Calu3 (cell line): Measurements from ENCODE around the gene NUBPL. TPM values are rescaled to one million over a fixed set of nuclear protein-coding genes. Genes with fewer than 3 reads are reported as not detected.
"Not testable (repeated sequence)": the region's sequence is repeated elsewhere in the genome, so short reads cannot be mapped to it uniquely, and the experiment has no call there.

Experiments used
- BruUV-seq: library from RNA; stranded (reverse); fragments of 400-500 nt; replicated peaks from 2 replicates; lab custom pipeline; 2021; lab: Mats Ljungman, UMichigan
- CTCF ChIA-PET: fragments of 300-600 bp; sonication (Branson Sonifier 250); formaldehyde crosslinking; loops from one replicate; lab custom pipeline; 2022; ENCODE audit warnings: antibody characterized with exemption; lab: Charles Lee
- DNase-seq: peaks from one replicate; pipeline ENCODE4 v3.0.0; 2022
- H3K27ac Mint-ChIP-seq: one replicate; pipeline ENCODE4 v1.8.0; 2022; ENCODE audit warnings: mixed read lengths; ENCODE audit not compliant: unreplicated experiment
- H3K27me3 Mint-ChIP-seq: one replicate; pipeline ENCODE4 v1.8.0; 2022; ENCODE audit warnings: mixed read lengths; ENCODE audit not compliant: unreplicated experiment
- H3K36me3 Mint-ChIP-seq: one replicate; pipeline ENCODE4 v1.8.0; 2022; ENCODE audit warnings: mild to moderate bottlenecking, moderate library complexity, mixed read lengths; ENCODE audit not compliant: insufficient read depth, unreplicated experiment
- H3K4me1 Mint-ChIP-seq: one replicate; pipeline ENCODE4 v1.8.0; 2022; ENCODE audit warnings: mild to moderate bottlenecking, low read depth, mixed read lengths; ENCODE audit not compliant: unreplicated experiment
- H3K4me3 Mint-ChIP-seq: one replicate; pipeline ENCODE4 v1.8.0; 2022; ENCODE audit warnings: mild to moderate bottlenecking, low read depth, moderate library complexity, mixed read lengths; ENCODE audit not compliant: unreplicated experiment
- H3K9me3 Mint-ChIP-seq: one replicate; pipeline ENCODE4 v1.8.0; 2022; ENCODE audit warnings: low read depth, mixed read lengths; ENCODE audit not compliant: unreplicated experiment
- intact Hi-C: fragments of 100-400 bp; cut with micrococcal nuclease; formaldehyde crosslinking; loops from one replicate; pipeline ENCODE4 v1.10.0; 2022; ENCODE audit not compliant: unreplicated experiment
- total RNA-seq: library from RNA; stranded (reverse); gene quantifications from 2 replicates; pipeline ENCODE4 v1.2.3, GENCODE V29; 2022
- TF ChIP-seq, protein P1 (sequence below): fragments of 200-600 bp; IDR thresholded peaks from one replicate; pipeline ENCODE4 v1.8.0; 2022; ENCODE audit warnings: antibody characterized with exemption; ENCODE audit not compliant: unreplicated experiment

The NUBPL gene
- total RNA-seq, 1 experiment from 2014 or later = 14.2 TPM

DNA sequence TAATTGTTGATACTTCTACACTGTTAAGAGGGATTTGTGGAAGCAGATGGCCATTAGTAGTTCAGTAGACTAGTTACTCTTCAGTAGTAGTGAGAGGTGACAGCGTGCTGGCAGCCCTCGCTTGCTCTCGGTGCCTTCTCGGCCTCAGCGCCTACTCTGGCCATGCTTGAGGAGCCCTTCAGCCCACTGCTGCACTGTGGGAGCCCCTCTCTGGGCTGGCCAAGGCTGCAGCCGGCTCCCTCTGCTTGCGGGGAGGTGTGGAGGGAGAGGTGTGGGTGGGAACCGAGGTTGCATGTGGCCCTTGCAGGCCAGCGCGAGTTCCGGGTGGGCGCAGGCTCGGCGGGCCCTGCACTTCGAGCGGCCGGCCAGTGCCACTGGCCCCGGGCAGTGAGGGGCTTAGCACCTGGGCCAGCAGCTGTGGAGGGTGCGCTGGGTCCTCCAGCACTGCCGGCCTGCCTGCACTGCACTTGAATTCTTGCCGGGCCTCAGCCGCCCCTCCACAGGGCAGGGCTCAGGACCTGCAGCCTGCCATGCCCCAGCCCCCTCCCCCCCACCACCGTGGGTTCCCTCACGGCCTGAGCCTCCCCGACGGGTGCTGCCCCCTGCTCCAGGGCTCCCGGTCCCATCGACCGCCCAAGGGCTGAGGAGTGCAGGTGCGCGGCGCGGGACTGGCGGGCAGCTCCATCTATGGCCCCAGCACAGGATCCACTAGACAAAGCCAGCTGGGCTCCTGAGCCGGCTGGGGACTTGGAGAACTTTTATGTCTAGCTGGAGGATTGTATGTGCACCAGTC is 139.3 kb downstream of the NUBPL start:
- CTCF ChIA-PET = interaction anchor here (0.6 to 0.7 kb wide), 2 partner anchors 796 to 848 kb away, joined by 3 read pairs; no protein-coding TSS in a partner anchor
- Mint-ChIP-seq H3K9me3 (peaks cover 2% of the 10 kb centered on the region), H3K27me3 (no peaks in the 10 kb centered on the region), H3K36me3 (no peaks in the 10 kb centered on the region), H3K4me1 (no peaks in the 10 kb centered on the region), H3K27ac (no peak overlapping the region), H3K4me3 (no peak overlapping the region)
- BruUV-seq = no TSS peak
- no peak for DNase-seq
- TF ChIP-seq, protein P1, sequence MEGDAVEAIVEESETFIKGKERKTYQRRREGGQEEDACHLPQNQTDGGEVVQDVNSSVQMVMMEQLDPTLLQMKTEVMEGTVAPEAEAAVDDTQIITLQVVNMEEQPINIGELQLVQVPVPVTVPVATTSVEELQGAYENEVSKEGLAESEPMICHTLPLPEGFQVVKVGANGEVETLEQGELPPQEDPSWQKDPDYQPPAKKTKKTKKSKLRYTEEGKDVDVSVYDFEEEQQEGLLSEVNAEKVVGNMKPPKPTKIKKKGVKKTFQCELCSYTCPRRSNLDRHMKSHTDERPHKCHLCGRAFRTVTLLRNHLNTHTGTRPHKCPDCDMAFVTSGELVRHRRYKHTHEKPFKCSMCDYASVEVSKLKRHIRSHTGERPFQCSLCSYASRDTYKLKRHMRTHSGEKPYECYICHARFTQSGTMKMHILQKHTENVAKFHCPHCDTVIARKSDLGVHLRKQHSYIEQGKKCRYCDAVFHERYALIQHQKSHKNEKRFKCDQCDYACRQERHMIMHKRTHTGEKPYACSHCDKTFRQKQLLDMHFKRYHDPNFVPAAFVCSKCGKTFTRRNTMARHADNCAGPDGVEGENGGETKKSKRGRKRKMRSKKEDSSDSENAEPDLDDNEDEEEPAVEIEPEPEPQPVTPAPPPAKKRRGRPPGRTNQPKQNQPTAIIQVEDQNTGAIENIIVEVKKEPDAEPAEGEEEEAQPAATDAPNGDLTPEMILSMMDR = no peak
- intact Hi-C loops = no loop called here

DNA sequence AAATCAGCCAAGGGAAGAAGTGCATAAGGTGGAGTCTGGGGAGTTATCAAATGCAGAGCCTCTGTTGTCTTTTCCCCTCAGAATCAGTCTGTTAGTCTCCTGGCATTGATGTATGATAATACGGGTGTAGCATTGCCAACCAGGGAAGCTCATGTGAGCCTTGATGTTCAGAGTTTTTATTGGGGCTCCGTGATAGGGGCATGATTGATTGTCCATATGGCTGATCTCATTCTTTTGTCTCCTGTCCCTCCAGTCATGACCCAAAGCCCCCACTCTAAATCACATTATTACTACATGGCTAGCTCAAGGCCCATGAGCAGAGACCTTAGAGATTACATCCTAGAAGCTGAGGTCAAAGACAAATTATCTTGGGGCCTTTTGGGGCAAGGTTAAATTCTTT is 140.9 kb downstream of the NUBPL start:
- Mint-ChIP-seq H3K27ac (no peak overlapping the region), H3K4me1 (no peaks in the 10 kb centered on the region), H3K9me3 (peaks cover 2% of the 10 kb centered on the region), H3K36me3 (no peaks in the 10 kb centered on the region), H3K27me3 (no peaks in the 10 kb centered on the region), H3K4me3 (no peak overlapping the region)
- CTCF ChIA-PET = no interaction called here
- intact Hi-C loops = no loop called here
- BruUV-seq = no TSS peak
- DNase-seq = no peak
- TF ChIP-seq, protein P1 = no peak

DNA sequence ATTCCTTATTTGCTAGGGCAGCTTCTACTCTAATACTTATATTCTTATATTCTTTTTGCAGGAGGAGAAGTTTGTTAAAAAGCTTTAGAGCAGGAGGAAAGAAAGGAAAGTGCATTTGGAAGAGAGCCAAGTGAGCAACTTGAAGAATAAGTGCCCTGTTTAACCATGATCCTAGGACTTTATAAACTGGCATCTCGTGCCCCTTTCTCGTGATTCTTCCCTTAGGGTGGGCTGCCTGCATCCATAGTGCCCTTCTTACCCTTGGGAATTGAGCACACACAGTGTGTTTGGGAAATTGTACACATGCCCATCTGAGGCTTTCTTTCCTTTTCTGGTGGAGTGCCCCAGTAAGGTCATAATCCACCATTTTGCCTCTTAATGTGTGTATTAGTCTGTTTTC is 141.9 kb downstream of the NUBPL start:
- Mint-ChIP-seq H3K4me3 (no peak overlapping the region), H3K4me1 (no peaks in the 10 kb centered on the region), H3K9me3 (peaks cover 4% of the 10 kb centered on the region), H3K36me3 (no peaks in the 10 kb centered on the region), H3K27me3 (no peaks in the 10 kb centered on the region), H3K27ac (no peak overlapping the region)
- DNase-seq = no peak
- BruUV-seq = no TSS peak
- TF ChIP-seq, protein P1 = no peak
- CTCF ChIA-PET = no interaction called here
- intact Hi-C loops = no loop called here

DNA sequence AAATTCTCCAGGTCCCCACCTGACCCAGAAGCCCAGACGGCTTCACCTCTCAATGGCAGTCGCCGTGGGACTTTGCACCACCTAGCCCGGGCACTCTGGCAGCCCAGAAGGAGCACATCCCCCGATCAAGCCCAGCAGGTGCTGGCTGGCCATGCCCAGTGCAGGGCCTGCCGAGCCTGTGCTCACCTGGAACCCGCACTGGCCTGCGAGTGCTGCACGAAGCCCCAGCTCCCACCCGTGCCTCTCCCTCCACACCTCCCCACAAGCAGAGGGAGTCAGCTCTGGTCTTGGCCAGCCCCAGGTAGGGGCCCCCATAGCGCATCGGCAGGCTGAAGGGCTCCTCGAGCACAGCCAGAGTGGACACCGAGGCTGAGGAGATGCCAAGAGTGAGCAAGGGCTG is 144.5 kb downstream of the NUBPL start:
- Mint-ChIP-seq H3K4me3 (no peak overlapping the region), H3K27me3 (no peaks in the 10 kb centered on the region), H3K4me1 (no peaks in the 10 kb centered on the region), H3K27ac (no peak overlapping the region), H3K9me3 (peaks cover 4% of the 10 kb centered on the region), H3K36me3 (no peaks in the 10 kb centered on the region)
- TF ChIP-seq, protein P1 = no peak
- no TSS peak for BruUV-seq
- no peak for DNase-seq
- intact Hi-C loops = no loop called here
- CTCF ChIA-PET = interaction anchor here (1.5 kb wide), 1 partner anchor 11 kb away, joined by 3 read pairs; no protein-coding TSS in a partner anchor

DNA sequence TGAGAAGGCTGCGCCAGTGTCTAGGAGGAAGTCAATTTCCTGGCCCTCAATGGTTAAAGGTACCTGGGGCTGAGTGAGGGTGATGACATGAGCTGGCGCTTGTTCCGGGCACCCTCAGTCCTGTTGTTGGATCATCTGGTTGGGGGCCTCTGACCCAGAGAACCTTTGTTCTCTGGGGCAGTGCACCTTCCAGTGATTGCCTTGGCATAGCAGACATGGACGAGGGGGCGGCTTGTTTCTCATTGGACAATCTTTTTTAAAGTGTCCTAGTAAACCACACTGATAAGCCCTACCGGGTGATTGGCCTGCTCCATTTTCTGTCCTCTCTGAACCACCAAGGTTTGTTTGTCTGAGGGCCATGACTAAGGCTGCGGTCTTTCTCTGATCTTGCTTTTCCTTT is 147.5 kb downstream of the NUBPL start:
- H3K4me1 Mint-ChIP-seq, H3K9me3 Mint-ChIP-seq, DNase-seq, BruUV-seq, intact Hi-C loops, H3K27ac Mint-ChIP-seq, H3K4me3 Mint-ChIP-seq, H3K36me3 Mint-ChIP-seq, CTCF ChIA-PET, H3K27me3 Mint-ChIP-seq: not testable (repeated sequence)
